Measurements from ENCODE around the gene TCF21.

DNA sequence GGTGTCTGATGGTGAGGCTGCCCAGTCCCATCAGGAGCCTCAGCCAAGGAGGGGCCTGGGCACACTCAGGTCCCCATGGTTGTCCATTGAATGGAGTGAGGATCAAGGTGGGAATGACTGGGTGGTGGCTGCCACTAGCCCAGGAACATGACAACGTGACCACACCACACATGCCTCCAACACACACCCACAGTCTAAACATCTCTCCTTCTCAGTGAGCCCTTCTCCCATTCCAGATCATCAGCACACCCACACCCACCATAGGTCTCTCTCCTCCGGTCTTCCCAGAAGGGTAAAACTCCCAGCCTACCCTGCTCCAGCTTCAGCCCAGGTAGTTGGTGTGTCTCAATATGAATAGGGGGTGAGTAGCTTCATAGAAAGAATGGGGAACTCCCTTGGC lies 5.5 kb downstream of the TCF21 start:
- TF ChIP-seq, protein P1, sequence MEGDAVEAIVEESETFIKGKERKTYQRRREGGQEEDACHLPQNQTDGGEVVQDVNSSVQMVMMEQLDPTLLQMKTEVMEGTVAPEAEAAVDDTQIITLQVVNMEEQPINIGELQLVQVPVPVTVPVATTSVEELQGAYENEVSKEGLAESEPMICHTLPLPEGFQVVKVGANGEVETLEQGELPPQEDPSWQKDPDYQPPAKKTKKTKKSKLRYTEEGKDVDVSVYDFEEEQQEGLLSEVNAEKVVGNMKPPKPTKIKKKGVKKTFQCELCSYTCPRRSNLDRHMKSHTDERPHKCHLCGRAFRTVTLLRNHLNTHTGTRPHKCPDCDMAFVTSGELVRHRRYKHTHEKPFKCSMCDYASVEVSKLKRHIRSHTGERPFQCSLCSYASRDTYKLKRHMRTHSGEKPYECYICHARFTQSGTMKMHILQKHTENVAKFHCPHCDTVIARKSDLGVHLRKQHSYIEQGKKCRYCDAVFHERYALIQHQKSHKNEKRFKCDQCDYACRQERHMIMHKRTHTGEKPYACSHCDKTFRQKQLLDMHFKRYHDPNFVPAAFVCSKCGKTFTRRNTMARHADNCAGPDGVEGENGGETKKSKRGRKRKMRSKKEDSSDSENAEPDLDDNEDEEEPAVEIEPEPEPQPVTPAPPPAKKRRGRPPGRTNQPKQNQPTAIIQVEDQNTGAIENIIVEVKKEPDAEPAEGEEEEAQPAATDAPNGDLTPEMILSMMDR (conservative IDR thresholded peaks at IDR 0.05; ENCODE audit: low read length) = no peak
- no peak for TF ChIP-seq EZH2phosphoT487 (IDR thresholded peaks at IDR 0.05; ENCODE audit: borderline replicate concordance)
